ENCODE data around the gene FAM13A.

The FAM13A gene

GRCh38 chr4:88880501-88881226, 176.3 kb downstream of the FAM13A start (continued):
- TF ChIP-seq ZNF114 (tag by site-specific recombination; IDR thresholded peaks at IDR 0.05) (no peak), ZSCAN16 (tag by site-specific recombination; IDR thresholded peaks at IDR 0.05) (no peak), ZBTB26 (tag by site-specific recombination; optimal IDR thresholded peaks at IDR 0.05) (no peak), ZNF133 (tag by site-specific recombination; IDR thresholded peaks at IDR 0.05) (no peak), HOXD13 (CRISPR knock-in tag; IDR thresholded peaks at IDR 0.05; ENCODE audit: borderline replicate concordance) (no peak), SALL2 (tag by site-specific recombination; IDR thresholded peaks at IDR 0.05; ENCODE audit: borderline replicate concordance) (no peak), KLF7 (tag by site-specific recombination; IDR thresholded peaks at IDR 0.05; ENCODE audit: borderline replicate concordance) (no peak), FEZF1 (tag by site-specific recombination; IDR thresholded peaks at IDR 0.05) (peak; percentile 74), ZSCAN30 (tag by site-specific recombination; IDR thresholded peaks at IDR 0.05) (peak; percentile 19; the same call in 1 of the 2 replicates), HIC1 (tag by site-specific recombination; IDR thresholded peaks at IDR 0.05) (0 out of 2 replicates have a peak, but pooled peaks have one; percentile 32), TCF7L2 (IDR thresholded peaks at IDR 0.05; ENCODE audit: borderline replicate concordance, low read depth, low read length) (no peak), INSM2 (tag by site-specific recombination; IDR thresholded peaks at IDR 0.05) (no peak), OSR2 (tag by site-specific recombination; IDR thresholded peaks at IDR 0.05) (peak; percentile 70), ZNF518A (tag by site-specific recombination; conservative IDR thresholded peaks at IDR 0.05; ENCODE audit: low read depth) (no peak), GFI1B (tag by site-specific recombination; IDR thresholded peaks at IDR 0.05) (no peak), ZNF449 (tag by site-specific recombination; IDR thresholded peaks at IDR 0.05) (no peak), ZNF248 (tag by site-specific recombination; IDR thresholded peaks at IDR 0.05) (no peak), GLIS1 (tag by site-specific recombination; IDR thresholded peaks at IDR 0.05) (peak; percentile 84), BCL6B (tag by site-specific recombination; IDR thresholded peaks at IDR 0.05) (no peak), ZNF529 (tag by site-specific recombination; IDR thresholded peaks at IDR 0.05; ENCODE audit: insufficient replicate concordance) (no peak), ZFP41 (tag by site-specific recombination; IDR thresholded peaks at IDR 0.05; ENCODE audit: borderline replicate concordance) (no peak), ZNF654 (tag by site-specific recombination; IDR thresholded peaks at IDR 0.05; ENCODE audit: low read depth) (no peak), ZNF10 (tag by site-specific recombination; IDR thresholded peaks at IDR 0.05) (no peak), HOXC10 (CRISPR knock-in tag; IDR thresholded peaks at IDR 0.05) (no peak), ZNF121 (tag by site-specific recombination; IDR thresholded peaks at IDR 0.05) (no peak), ZNF324 (tag by site-specific recombination; IDR thresholded peaks at IDR 0.05) (no peak), ZNF292 (tag by site-specific recombination; IDR thresholded peaks at IDR 0.05; ENCODE audit: borderline replicate concordance, low read depth) (no peak)
